Esophagus squamous epithelium (tissue), 5 donors: ENCODE data around the gene OR2C3. TPM values are rescaled to one million over a fixed set of nuclear protein-coding genes. Genes with fewer than 3 reads are reported as not detected.

Experiments
- DNase-seq: peaks from one replicate; lab custom pipeline; 2025; lab: John Stamatoyannopoulos, UW
- H3K27ac ChIP-seq, 4 donors: fragments of 200-600 bp; sonication (generic); one replicate each; pipeline ENCODE4 v1.5.1; 2016 to 2019; ENCODE audit warnings: mild to moderate bottlenecking in 1 of 4
- H3K27me3 ChIP-seq, 4 donors: fragments of 200-600 bp; sonication (generic); 1 replicate in 3 of 4; 2 replicates in 1 of 4; pipeline versions ENCODE4 v1.5.1 to v1.6.0; 2017 to 2021; ENCODE audit warnings: antibody characterized with exemption in 1 of 4
- H3K36me3 ChIP-seq, 3 donors: fragments of 200-600 bp; sonication (generic); one replicate each; pipeline ENCODE4 v1.5.1; 2016 to 2019
- H3K4me1 ChIP-seq, 3 donors: fragments of 200-600 bp; sonication (generic); one replicate each; pipeline ENCODE4 v1.5.1; 2017 to 2019
- H3K4me3 ChIP-seq, 4 donors: fragments of 200-600 bp; sonication (generic); 1 replicate in 3 of 4; 2 replicates in 1 of 4; pipeline ENCODE4 v1.5.1; 2016 to 2019; ENCODE audit warnings: mild to moderate bottlenecking in 2 of 4, moderate library complexity in 1 of 4
- H3K9me3 ChIP-seq, 3 donors: fragments of 200-600 bp; sonication (generic); one replicate each; pipeline ENCODE4 v1.5.1; 2016 to 2019
- CTCF ChIP-seq, 6 experiments: fragments of 450-650 bp in 4 of 6; fragments of 200-600 bp in 2 of 6; sonication (generic) in 2 of 6; IDR thresholded peaks; one replicate each; pipeline ENCODE4 v1.5.1; 2016 to 2019; ENCODE audit warnings: antibody characterized with exemption in 6 of 6, mild to moderate bottlenecking in 4 of 6, moderate library complexity in 4 of 6
- POLR2A ChIP-seq, 4 donors: fragments of 450-650 bp; IDR thresholded peaks; one replicate each; pipeline ENCODE4 v1.6.1; 2017; ENCODE audit warnings: antibody characterized with exemption in 4 of 4, mild to moderate bottlenecking in 4 of 4, moderate library complexity in 3 of 4
- WGBS, 2 donors: methylation state at CpG; one replicate each; pipeline ENCODE4 v1.1.5; 2018; 5-methylcytosine and 5-hydroxymethylcytosine counted together
- intact Hi-C: fragments of 100-400 bp; cut with DNase I; formaldehyde crosslinking; loops from one replicate; pipeline ENCODE4 v1.15.0; 2022
- total RNA-seq, 4 donors: library from RNA; depleted of rRNA; stranded (reverse); fragments of >200 nt; gene quantifications; one replicate each; pipeline ENCODE4 v1.1.0, GENCODE V29; 2016
- donor health status: DM: yes; HTN: yes; CAD: no.

OR2C3 gene
- total RNA-seq, 4 donors from 2014 or later: not detected

- no peak for TF ChIP-seq CTCF (IDR thresholded peaks at IDR 0.05)
- no peak for TF ChIP-seq POLR2A (IDR thresholded peaks at IDR 0.05)
- no peak for DNase-seq
- Histone ChIP-seq H3K27me3 (no peaks in the 10 kb centered on the region), H3K36me3 (no peaks in the 10 kb centered on the region), H3K4me1 (no peaks in the 10 kb centered on the region), H3K27ac (no peak overlapping the region), H3K9me3 (no peaks in the 10 kb centered on the region), H3K4me3 (no peak overlapping the region)
- 63 to 70% methylated on average over 10 of the region's 10 CpGs for WGBS, 2 donors
- intact Hi-C loops: no loop called here
These were observed 25.5 kb upstream of the OR2C3 start for GRCh38 chr1:247561711-247562110.

- WGBS, 2 donors: 69 to 82% methylated on average over 2 of the region's 2 CpGs
These were observed 21.9 kb upstream of the OR2C3 start for GRCh38 chr1:247557926-247558674.

DNA sequence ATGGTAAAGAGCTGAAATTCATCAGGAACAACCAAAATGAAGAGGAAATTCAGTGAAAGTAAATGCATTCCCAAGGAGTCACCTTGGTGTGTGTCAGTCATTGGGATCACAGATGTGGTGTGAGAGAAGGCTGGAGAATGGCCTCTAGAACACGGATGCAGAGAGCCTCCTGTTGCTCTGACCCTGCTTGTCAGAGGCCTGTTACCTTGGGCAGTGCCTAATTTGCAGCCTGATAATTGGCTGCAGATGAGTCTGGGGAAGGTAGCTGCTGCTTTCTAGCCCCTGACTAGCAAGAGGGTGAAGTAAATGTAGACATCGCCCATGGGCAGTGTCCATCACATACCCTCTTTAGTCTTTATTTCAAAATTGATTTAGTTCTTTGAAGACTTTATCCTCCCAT lies 16.0 kb upstream of the OR2C3 start:
- H3K36me3 ChIP-seq: no peaks in the 10 kb centered on the region

More at GRCh38 chr1:247557926-247558674, 21.9 kb upstream of the OR2C3 start:
- no peak overlapping the region for H3K27ac ChIP-seq
- no peak overlapping the region for H3K4me3 ChIP-seq
- no peaks in the 10 kb centered on the region for H3K9me3 ChIP-seq
- H3K4me1 ChIP-seq: no peaks in the 10 kb centered on the region
- no peaks in the 10 kb centered on the region for H3K27me3 ChIP-seq
- no peak for DNase-seq
- intact Hi-C loops: no loop called here
- H3K36me3 ChIP-seq: no peaks in the 10 kb centered on the region
- no peak for TF ChIP-seq CTCF (IDR thresholded peaks at IDR 0.05)
- no peak for TF ChIP-seq POLR2A (IDR thresholded peaks at IDR 0.05)

DNA sequence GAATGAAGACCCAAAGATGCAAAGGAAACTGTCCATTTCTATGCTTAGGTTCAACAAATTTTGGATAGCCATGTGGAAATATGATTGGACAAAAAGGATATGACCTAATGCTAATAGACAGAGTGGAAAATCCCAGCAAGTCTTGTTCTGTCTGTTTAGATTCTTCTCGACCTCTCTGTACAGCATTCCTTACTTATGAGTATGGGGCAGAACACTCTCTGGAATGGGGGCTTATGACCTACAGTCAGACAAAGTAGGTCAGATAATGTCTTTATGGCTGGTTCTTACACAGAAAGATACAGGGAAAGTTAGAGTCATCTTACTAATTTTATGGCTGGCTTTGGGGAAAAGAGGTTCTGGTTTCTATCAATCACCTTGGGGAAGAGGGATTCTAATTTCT lies 15.5 kb upstream of the OR2C3 start:
- DNase-seq: no peak
- intact Hi-C loops: no loop called here
- 28 to 44% methylated on average over 1 of the region's 1 CpG for WGBS, 2 donors
- H3K4me1 ChIP-seq: no peaks in the 10 kb centered on the region
- H3K27ac ChIP-seq: no peak overlapping the region
- H3K9me3 ChIP-seq: no peaks in the 10 kb centered on the region
- H3K27me3 ChIP-seq: no peaks in the 10 kb centered on the region
- H3K36me3 ChIP-seq: no peaks in the 10 kb centered on the region
- H3K4me3 ChIP-seq: no peak overlapping the region
- TF ChIP-seq POLR2A (IDR thresholded peaks at IDR 0.05): no peak
- no peak for TF ChIP-seq CTCF (IDR thresholded peaks at IDR 0.05)

More for the DNA sequence above, 16.0 kb upstream of the OR2C3 start:
- 54 to 64% methylated on average over 2 of the region's 2 CpGs for WGBS, 2 donors
- no peak overlapping the region for H3K4me3 ChIP-seq
- no peaks in the 10 kb centered on the region for H3K4me1 ChIP-seq
- TF ChIP-seq CTCF (IDR thresholded peaks at IDR 0.05): no peak
- TF ChIP-seq POLR2A (IDR thresholded peaks at IDR 0.05): no peak
- H3K9me3 ChIP-seq: no peaks in the 10 kb centered on the region
- intact Hi-C loops: no loop called here
- no peaks in the 10 kb centered on the region for H3K27me3 ChIP-seq
- no peak for DNase-seq
- no peak overlapping the region for H3K27ac ChIP-seq

GRCh38 chr1:247548769-247549182 lies 12.5 kb upstream of the OR2C3 start, which contains the start of gene GCSAML:
GCSAML (plus strand) TSS chr1:247549134; CDS start chr1:247549192, 58 bp downstream.
- Histone ChIP-seq H3K4me1 (no peaks in the 10 kb centered on the region), H3K27me3 (no peaks in the 10 kb centered on the region), H3K27ac (no peak within 1 kb of the TSS), H3K9me3 (no peaks in the 10 kb centered on the region), H3K36me3 (no peaks in the 10 kb centered on the region), H3K4me3 (no peak within 1 kb of the TSS)
- no peak for DNase-seq
- TF ChIP-seq CTCF (IDR thresholded peaks at IDR 0.05): no peak
- intact Hi-C loops: no loop called here
- 35 to 62% methylated on average over 13 of the region's 13 CpGs for WGBS, 2 donors
